ENCODE results near the gene CDC37L1. TPM values are rescaled to one million over a fixed set of nuclear protein-coding genes. Genes with fewer than 3 reads are reported as not detected.
A peak's percentile ranks its signal among the peaks of the same experiment; 100 is the strongest.

The CDC37L1 gene
- total and polyA plus RNA-seq, 2 of the 8 experiments (the other 6 are each of a cell fraction or from before 2014, with no cell fraction given), result 4.6 to 23.8 TPM

GRCh38 chr9:4662108-4662988 lies 17.0 kb upstream of the CDC37L1 start, which contains the start of gene PLPP6:
PLPP6 (plus strand) TSS chr9:4662294; CDS start chr9:4662376, 82 bp downstream.
- Histone ChIP-seq H3K4me1 (replicated peaks in 1 of 4; ENCODE audit: control insufficient read depth in 3 of 4, insufficient read depth in 4 of 4, low read length in 3 of 4) (peaks cover 4 to 23% (median 9%) of the 10 kb centered on the region in 4 experiments), H3K56ac (replicated peaks; ENCODE audit: insufficient read length, low read depth, low read length) (no peak within 1 kb of the TSS), H3K4me3 (ENCODE audit: extremely low read depth in 1 of 4, insufficient read depth in 2 of 4, low read depth in 3 of 4, low read length in 4 of 4) (peak within 1 kb of the TSS; percentile 46 to 84 (median 82)), H2BK20ac (ENCODE audit: low read length) (no peak within 1 kb of the TSS), H4K20me1 (replicated peaks in 1 of 2; ENCODE audit: control insufficient read depth in 1 of 2, insufficient read depth in 2 of 2, low read length in 2 of 2) (no peaks in the 10 kb centered on the region), H3K18ac (ENCODE audit: extremely low read depth, low read length) (peak within 1 kb of the TSS; percentile 63), H3K23me2 (ENCODE audit: low read depth, low read length) (peaks cover 16% of the 10 kb centered on the region), H2AFZ (ENCODE audit: low read length) (peak within 1 kb of the TSS; percentile 70), H3K14ac (ENCODE audit: insufficient read length) (no peak within 1 kb of the TSS), H3K4ac (replicated peaks; ENCODE audit: insufficient read length, low read depth, low read length) (no peak within 1 kb of the TSS), H3K27ac (ENCODE audit: low read depth, low read length) (no peak within 1 kb of the TSS), H4K91ac (replicated peaks; ENCODE audit: insufficient read length, low read length) (peak within 1 kb of the TSS; percentile 1), H3K9ac (replicated peaks in 1 of 4; ENCODE audit: extremely low read depth in 1 of 4, low read depth in 3 of 4, low read length in 3 of 4) (peak within 1 kb of the TSS; percentile 40 to 82 (median 73)), H2BK120ac (replicated peaks; ENCODE audit: low read depth, low read length) (no peak within 1 kb of the TSS), H2BK15ac (ENCODE audit: low read length) (no peak within 1 kb of the TSS; the same call in 1 of the 2 replicates), H3K27me3 (replicated peaks in 1 of 4; ENCODE audit: control insufficient read depth in 3 of 4, extremely low read depth in 1 of 4, insufficient read depth in 3 of 4, low read length in 3 of 4) (no peaks in the 10 kb centered on the region), H4K5ac (ENCODE audit: insufficient read length, low read depth, low read length) (peak within 1 kb of the TSS; percentile 51), H3K79me2 (ENCODE audit: control insufficient read depth in 1 of 2, insufficient read depth in 2 of 2, low read length in 2 of 2) (peaks cover 3 to 9% of the 10 kb centered on the region in 2 experiments; a peak in 2 of 4 replicates), H3K23ac (ENCODE audit: insufficient read length) (no peak within 1 kb of the TSS), H4K8ac (ENCODE audit: extremely low read depth, insufficient read depth, low read length) (peak within 1 kb of the TSS; percentile 77), H2BK5ac (ENCODE audit: low read depth, low read length) (peak within 1 kb of the TSS; percentile 88; the same call in 1 of the 2 replicates), H3K9me3 (ENCODE audit: insufficient read depth in 2 of 2, low read depth in 1 of 2, low read length in 1 of 2) (no peaks in the 10 kb centered on the region), H3K4me2 (ENCODE audit: insufficient read depth in 1 of 2, low read depth in 2 of 2, low read length in 2 of 2) (peak within 1 kb of the TSS; percentile 94 to 95), H3K79me1 (ENCODE audit: low read depth, low read length) (peaks cover 6% of the 10 kb centered on the region; the same call in 1 of the 2 replicates), H2BK12ac (ENCODE audit: low read depth, low read length) (peak within 1 kb of the TSS; percentile 18; the same call in 1 of the 2 replicates), H2AK5ac (ENCODE audit: low read depth, low read length) (no peak within 1 kb of the TSS), H3K36me3 (ENCODE audit: control insufficient read depth in 2 of 4, insufficient read depth in 4 of 4, low read length in 3 of 4) (no peaks in the 10 kb centered on the region)
- DNase-seq (ENCODE audit: low read depth in 1 of 2, low spot score in 2 of 2) (peak; percentile 90 to 91), FAIRE-seq (no peak)
- WGBS, 2 experiments (ENCODE audit: extremely low coverage in 1 of 2, insufficient coverage in 1 of 2, insufficient read length in 1 of 2, insufficient replicate concordance in 2 of 2, low coverage in 1 of 2, low lambda C conversion rate in 2 of 2, missing lambda C conversion rate in 1 of 2), result 5% methylated on average over 66 of the region's 70 CpGs; no CpG with 5 or more reads in 1 of the 2 experiments
- POLR2A ChIA-PET (ENCODE audit: partially characterized antibody), result interaction anchor here (0.7 to 2.8 kb wide), 5 partner anchors 8 to 780 kb away, joined by 3 to 8 read pairs (median 6); partner anchors contain the start of genes AK3 and CDC37L1
- CTCF ChIA-PET (ENCODE audit: partially characterized antibody), result interaction anchor here (0.8 to 2.0 kb wide), 12 partner anchors 9 to 273 kb away, joined by 3 to 7 read pairs (median 3); partner anchors contain the start of gene AK3
- TF ChIP-seq RFX5 (IDR thresholded peaks at IDR 0.05; ENCODE audit: borderline replicate concordance, low read depth, low read length) (no peak), YY1 (IDR thresholded peaks at IDR 0.05; ENCODE audit: low read depth, low read length) (peak; percentile 55; the same call in 1 of the 2 replicates), ATF2 (IDR thresholded peaks at IDR 0.05; ENCODE audit: low read length) (no peak), ZNF274 (IDR thresholded peaks at IDR 0.05; ENCODE audit: borderline replicate concordance, extremely low read depth, low read length) (no peak), ATF3 (IDR thresholded peaks at IDR 0.05; ENCODE audit: insufficient read depth, low read depth, low read length) (no peak), CREB1 (IDR thresholded peaks at IDR 0.05) (peak; percentile 40; the same call in 1 of the 2 replicates), SP4 (IDR thresholded peaks at IDR 0.05; ENCODE audit: low read length) (no peak), SIX5 (IDR thresholded peaks at IDR 0.05; ENCODE audit: low read depth, low read length) (no peak), BRCA1 (IDR thresholded peaks at IDR 0.05; ENCODE audit: low read depth, low read length) (0 out of 2 replicates have a peak, but pooled peaks have one; percentile 5)
